GM19397 (cell line): ENCODE results near the gene AZI2.

Source experiments
- ATAC-seq: cut with Tn5 transposase; IDR thresholded peaks from one replicate; pipeline ENCODE4 v1.9.1; 2021; ENCODE audit warnings: mild to moderate bottlenecking, moderate library complexity; ENCODE audit not compliant: unreplicated experiment

Gene AZI2, protein sequence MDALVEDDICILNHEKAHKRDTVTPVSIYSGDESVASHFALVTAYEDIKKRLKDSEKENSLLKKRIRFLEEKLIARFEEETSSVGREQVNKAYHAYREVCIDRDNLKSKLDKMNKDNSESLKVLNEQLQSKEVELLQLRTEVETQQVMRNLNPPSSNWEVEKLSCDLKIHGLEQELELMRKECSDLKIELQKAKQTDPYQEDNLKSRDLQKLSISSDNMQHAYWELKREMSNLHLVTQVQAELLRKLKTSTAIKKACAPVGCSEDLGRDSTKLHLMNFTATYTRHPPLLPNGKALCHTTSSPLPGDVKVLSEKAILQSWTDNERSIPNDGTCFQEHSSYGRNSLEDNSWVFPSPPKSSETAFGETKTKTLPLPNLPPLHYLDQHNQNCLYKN

DNA sequence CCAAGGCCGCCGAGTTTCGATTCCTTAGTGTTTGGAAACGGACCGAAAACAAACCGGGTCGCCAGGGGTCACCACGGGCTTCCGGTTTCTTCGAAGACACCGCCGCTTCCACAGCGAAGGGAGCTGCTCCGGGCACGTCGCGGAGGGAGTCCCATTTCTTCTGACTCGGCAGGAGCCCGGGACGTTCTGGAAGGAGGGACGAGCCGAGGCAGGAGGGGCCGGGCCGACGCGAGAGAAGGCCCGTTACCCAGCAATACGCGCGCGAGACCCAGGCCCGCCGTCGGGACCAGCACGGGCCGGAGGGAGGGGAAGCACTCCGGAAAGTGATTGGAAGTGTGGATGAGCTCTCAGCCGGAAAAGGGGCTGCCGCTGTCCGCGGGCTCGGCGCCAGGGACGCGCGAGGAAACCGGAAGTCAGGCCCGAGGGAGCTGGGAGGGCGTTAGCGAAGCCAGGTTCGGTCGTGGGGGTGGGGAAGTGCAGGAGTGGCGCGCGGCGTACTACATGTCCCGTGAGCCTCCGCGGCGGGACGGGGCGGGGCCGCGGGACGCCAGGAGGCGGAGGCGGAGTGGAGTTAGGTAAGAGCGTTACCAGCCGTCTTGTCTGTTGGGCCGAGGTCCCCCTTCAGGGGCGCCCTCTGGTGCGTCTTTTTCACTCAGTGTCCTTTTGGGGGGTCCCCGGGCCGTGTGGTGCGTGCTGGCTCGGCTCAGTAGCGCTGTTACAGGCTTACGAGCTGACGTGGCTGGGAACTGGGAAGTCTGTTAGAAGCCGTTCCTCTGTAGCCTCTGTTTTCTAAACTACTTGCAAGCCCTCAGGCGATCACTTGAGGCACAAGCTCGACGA lies at the start of gene AZI2, which contains the start of gene ZCWPW2:
AZI2 (minus strand) TSS at position 196 of the 840 bp plus-strand sequence. CDS start 8,207 bp downstream, outside the sequence.
ZCWPW2 (plus strand) TSS at position 93 of the 840 bp plus-strand sequence. CDS start 64,348 bp downstream, outside the sequence.
- peak; percentile 93 for ATAC-seq

DNA sequence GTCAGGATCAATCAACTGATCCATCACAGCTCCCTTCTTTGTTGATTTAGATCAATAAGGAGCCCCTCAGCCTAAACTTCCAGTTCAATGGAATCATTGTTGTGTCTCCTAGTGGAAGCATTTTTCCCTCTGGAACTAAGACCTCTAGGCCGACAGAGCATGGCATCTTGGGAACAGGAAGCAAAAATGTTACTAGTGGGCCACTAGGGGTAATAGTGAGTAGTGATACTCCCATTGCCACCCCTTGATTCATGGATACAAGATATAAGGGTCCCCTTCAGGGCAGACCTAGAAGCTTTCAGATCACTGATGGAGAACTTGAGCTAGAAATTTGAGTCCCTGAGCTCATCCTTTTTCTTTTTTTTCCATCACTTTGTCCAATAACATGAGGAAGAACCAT lies 40.4 kb upstream of the AZI2 start:
- no peak for ATAC-seq

DNA sequence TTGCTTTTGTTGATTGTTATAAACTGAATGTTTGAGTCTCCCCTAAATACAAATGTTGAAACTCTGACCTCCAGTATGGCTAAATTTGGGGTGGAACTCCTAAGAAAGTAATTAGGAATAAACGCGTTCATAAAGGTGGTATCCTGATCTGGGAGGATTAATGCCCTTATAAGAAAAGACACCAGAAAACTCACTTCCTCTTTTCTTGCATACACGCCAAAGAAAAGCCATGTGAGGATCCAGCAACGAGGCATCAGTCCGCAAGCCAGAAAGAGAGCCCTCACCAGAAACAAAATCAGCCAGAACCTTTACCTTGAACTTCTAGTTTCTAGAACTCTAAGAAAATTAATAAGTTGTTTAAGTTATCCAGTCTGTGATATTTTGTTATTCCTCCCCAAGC lies 37.4 kb upstream of the AZI2 start:
- no peak for ATAC-seq

DNA sequence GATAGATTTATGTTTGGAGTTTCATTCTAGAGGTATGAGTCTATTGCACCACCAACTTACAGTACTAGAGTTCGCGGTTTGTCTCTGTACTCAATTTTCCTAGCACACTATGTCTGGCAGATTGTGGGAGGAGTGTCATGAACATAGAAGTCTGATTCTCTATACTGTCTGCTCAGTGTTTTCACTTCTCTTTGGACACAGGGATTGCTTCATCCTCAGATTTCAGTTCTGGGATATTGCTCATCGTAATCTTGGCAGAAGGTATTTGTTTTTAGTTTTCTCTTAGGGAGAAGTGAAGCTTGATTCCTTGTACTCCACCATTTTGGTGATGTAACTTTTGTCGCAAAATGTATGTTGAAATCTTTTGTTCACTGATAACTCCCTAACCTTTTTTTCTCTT lies 27.8 kb upstream of the AZI2 start:
- no peak for ATAC-seq

DNA sequence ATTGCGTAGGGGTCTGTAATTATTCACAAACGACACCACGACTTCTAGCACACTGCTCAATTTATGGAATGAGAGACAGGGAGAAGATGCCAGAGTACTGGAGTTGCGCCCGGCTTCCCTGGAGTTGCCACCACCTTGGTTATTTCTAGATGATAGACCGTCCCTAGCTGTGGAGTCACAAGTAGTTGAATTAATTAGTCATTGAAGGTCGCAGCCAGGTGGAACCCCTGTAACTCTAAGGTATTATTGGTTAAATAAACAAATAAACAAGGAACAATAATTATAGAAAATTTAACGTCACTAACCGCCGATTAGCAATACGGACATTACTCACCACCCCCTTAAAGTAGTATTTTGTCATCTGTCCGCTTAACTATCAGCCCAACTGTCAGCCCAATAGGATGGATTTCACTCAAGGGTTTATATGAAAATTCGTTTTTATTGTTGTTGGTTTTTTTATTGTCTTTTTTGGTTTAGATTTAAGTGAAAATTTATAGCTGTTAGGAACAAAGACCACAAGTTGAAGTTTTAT lies 911 bp upstream of the AZI2 start:
- peak; percentile 0 for ATAC-seq

DNA sequence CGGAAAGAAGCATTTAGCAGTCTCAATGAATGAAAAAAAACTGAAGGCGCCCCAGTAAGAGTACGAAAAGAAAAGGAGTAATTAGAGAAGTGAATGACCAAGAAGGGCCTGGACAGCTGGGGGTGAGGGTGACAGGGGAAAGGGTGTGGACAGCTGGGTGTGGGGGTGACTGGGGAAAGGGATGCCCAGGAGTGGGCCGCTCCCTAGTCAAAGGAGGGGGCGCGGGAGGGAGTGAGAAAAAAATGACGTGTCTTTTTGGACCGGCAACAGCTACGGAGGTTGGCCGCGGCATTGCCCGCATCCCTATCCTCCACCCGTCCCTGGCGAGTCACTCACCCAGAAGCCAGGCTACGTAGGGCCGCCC lies 377 bp downstream of the AZI2 start:
- no peak for ATAC-seq

DNA sequence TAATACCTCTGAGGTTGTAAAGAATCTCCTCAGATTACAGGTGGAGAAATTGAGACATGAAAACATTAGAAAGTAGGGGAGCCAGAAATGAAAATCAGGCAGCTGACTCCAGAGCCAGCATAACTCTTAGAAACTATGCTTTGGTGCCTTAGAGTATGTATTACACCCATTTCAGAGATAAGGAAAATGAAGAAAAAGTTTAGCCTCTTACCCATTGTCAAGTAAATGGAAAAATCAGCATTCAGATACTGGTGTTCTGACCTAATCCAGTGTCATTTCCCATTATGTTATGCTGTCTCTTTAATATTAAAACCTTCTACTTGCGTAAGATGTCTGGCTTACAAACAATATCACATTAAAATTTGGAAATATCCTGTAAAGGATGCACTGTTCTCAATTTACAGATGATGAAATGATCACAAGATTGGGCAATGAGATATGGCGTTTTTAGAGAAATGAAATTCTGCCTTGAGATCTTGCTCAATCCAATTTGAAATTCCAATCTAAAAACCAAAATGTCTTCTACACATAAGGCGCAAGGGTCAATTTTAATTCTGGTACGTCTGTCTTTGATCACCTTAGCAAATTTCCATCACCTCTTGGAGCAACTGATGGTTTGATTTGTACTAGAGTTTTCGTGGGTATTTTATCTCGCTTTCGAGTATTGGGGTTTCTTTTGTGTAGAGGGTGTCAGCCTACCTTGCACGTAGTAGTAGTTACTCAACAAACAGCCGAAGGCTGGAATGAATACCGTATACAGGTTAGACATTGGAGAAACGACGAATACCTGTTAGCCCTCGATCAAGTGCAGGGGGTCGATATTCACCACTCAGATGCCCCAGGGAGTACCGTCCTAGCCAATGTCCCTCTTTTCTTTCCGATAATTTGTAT lies 1.0 kb downstream of the AZI2 start:
- no peak for ATAC-seq

DNA sequence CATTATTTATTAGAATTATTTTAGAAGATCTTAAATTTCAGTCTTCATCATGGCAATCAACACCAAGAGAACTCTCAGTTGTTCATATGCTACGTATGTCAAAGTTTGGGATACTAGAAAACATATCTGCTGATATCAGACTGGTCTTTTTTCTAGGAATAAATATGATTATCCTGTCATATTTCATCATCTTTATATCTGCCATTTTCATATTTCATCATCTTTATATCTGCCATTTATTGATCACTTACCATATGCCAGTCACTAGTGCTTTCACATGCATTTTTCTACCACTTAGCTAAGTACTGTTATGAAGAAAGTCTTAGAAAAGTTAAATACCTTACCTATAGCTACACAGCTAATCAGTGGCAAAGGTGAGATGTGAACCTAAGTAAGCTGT lies 2.9 kb downstream of the AZI2 start:
- ATAC-seq: no peak

DNA sequence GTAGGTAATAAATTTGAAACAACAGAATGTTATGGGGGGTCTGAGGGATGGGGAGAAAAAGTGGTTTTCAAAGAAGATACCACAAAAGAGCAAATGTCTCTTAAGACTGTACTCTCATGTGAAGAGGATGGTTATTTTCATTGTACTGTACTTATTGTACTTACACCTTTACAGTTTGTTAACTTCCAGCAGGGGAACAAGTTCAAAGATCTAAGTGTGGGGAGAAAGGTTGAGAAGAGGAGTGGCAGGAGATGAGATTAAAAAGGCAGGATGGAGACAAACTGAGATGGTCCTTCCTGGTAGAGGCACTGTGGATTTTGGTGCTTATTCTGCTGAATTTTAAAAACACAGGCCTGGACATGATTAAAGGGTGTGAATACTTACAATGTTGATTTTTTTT lies 5.5 kb downstream of the AZI2 start:
- no peak for ATAC-seq

DNA sequence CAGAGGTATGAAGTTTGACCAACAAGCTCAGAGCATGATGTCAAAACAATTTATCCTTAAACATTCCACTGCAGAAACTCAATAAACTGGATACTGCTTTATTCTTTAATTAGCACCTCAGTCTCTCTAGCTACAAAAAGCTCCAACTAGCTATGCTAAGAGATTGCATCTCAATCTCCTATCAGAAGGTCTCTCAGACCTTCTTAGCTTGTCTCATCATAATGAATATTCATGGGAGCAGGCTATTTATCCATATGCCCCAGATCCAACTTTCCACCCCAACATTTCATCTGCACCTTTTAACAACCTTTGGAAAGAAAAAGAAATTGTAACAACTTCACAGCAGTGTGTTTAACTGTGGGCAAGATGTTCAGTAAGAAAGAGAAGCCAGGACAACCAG lies 11.4 kb downstream of the AZI2 start:
- no peak for ATAC-seq

DNA sequence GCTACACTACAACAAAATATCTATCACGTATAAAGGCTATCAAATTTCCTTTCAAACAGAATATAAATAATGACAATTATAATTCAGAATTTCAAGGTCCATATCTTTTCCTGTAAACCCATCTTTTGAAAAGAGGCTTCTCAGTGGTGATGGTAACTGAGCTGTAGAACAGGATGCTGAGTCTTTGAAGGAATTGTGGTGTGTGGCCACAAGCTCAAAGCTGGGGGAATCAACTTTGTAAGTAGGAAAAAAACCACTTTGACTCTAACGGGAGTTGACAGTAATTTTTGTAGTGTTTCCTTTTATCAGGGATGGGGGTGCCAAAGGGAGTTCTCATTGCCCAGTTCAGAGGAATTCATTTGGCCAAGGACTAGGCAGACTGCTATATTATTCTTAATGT lies 13.4 kb downstream of the AZI2 start:
- ATAC-seq: no peak

DNA sequence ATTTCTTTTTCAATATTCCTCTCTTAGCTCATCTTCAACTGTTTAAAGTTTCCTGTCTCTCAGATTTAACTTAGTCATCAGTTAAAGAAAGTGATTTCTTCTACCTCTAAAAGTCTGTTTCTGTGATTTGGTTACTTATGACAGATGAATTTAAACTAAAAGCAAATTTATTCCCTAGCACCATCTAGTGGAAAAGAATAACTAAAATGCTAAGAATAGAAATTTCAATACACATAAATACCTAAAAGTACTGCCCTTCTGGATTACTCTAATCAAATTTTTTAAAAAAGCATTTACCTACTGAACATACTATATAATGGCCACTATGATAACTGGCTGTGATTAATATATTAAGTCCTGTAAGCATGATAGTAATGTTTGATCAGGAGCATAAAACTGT lies 14.1 kb downstream of the AZI2 start:
- ATAC-seq: no peak

DNA sequence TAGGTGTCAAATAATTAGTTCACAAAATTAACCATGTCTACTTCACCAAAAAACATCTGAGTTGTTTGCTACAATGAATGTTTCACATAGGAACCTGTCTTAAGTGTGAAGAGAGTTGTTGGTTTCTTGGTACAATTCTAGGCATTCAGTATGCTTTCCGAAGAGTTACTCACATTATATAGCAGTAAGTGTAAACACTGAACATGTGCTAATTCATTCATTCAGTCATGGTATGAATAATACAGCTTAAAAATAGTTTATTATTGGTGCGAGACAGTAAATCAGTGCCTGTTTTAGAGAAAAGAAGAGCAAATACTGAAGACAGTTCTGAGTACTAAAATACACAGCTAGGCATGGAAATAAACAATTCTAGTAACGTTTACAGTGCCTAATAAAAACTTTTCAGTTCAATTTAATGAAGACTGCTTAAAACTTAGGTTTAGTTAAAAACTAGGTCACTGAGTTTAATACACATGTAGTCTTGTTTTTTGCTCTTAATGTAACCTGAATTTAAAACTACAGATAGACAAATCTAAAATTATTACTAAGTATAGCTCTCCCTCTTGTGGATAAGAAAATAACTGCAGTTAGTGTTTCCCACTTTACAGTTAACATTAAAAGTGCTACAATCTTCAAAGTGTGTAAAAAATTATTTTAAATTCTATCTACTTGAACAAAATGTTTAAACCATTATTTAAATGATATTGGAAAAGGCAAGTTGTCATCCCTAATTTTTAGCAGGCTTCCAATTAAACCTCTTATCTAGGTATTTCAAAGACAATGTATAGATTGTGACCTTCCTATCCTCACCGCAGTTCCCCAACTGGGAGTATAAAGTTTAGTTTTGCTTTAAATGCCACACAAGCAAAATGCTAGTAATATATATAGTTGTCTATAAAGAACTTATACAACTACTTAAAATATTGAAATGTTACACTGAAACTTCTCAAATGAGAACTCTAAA lies 20.2 kb downstream of the AZI2 start:
- ATAC-seq: no peak

DNA sequence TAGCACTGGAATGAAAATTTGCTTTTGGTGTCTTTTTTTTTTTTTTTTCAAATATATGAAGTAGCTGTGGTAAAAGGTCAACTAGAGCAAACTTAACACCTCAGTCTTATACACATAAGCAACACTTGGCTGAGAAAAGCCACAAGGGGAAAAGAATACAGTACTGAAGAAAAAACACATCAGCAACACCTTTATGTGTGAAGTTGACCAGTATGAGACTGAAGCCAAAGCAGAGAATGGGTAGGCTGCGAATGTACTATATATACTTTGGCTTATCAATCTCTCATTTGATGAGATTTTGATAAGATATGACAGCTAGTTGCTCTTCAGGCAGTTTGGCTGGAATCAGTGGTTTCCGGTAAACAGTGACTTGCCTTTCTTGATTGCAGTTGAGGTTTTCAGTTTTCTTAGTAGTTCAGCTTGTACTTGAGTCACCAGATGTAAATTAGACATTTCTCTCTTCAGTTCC lies 22.1 kb downstream of the AZI2 start:
- peak; percentile 60 for ATAC-seq

DNA sequence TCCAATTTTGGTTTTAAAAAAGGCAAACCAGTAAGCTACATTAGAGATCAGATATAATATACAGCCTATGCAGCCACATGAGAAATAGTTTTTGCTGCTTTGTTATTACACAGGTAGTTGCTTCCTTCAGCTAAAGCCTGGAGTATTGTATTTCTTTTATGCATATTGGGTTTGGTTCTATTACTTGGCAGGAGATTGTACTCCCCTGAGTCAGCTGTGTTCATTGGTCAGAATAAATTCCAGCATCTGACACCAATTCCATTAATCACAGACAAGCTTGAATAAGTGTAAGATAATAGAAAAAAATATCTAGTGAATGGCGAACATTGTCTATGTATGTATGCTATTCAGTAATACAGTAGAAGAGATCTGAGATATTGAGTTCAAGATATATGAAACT lies 26.2 kb downstream of the AZI2 start:
- no peak for ATAC-seq

DNA sequence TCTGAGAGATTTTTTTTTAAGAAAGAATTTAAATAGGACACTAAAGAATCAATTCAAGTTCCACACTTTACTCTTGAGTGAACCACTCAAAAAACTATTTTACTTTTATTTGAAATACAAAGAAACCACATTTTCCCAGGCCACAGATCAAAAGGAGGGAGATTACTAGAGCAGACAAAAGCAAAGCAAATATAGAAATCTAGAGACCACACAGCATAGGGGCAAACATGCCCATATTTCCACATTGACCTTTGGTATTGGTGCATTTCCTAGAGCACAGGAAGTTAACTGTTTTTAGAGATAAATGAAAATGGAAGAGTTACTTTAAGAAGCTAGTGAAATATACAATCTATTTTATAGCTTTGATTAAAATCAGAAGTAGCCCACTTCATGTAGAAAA lies 27.6 kb downstream of the AZI2 start:
- ATAC-seq: no peak

DNA sequence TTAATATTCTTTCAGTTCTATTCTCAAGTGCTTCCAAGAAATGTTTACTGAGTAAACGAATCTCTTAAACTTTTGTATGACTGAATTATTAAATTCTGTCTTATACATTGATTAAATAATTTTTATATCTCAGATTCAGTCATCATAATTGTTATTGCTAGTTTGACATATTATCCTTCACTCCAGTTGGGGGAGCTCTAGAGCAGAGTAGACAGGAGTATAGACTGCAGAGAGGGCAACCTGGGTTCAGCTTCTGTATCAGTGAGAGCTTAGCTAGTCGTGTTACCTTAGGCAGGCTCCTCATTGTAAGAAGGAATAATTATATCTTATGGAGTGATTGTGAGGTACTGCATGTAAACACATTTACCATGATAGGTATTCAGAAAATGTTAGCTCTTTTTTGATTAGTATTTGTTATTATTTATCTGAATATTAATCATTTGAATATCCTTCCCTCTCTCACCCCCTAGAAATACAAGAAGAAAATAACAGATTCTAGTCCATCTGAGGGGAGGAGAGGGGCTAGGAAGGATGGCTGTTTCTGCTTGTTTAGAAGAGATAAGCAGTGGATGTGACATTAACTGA lies 31.1 kb downstream of the AZI2 start:
- peak; percentile 64 for ATAC-seq

DNA sequence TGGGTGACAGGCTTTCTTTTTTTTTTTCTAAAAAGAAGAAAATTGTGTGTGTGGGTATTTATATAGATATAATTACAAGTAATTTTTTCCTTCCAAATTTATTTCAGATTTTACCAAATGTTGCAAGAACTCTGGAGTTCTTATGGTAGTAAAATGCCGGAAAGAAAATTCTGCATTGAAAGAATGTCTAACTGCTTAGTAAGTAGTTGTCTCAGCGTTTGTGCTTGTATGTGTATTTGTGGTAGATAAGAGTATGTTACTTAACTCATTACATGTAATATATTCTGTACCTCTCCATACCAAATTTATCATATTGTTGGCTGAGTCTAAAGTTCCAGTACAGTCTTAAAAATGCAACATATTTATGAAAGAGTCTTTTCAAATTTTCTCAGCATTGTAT lies 32.4 kb downstream of the AZI2 start:
- ATAC-seq: no peak

DNA sequence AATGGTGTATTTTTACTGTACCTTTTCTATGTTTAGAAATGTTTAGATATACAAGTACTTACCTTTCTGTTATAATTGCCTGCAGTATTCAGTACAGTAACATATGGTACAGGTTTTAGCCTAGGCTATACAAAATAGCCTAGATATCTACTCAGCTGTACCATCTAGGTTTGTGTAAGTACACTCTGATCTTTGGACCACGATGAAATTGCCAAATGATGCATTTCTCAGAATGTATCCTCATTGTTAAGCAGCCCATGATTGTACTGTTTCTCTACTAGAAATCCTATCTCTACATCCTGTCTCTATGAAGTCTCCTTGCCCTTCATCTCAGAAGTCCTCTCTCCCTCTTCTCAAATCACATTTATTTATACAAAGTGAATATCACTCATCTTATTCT lies 32.9 kb downstream of the AZI2 start:
- ATAC-seq: no peak
